K562 (cell line): ENCODE measurements around the gene ASPHD2. TPM values are rescaled to one million over a fixed set of nuclear protein-coding genes. Genes with fewer than 3 reads are reported as not detected.

Experiments
- BRCA1 ChIP-seq, 2 experiments: fragments of 450-650 bp in 1 of 2; sonication (generic) in 1 of 2; formaldehyde crosslinking in 1 of 2; IDR thresholded peaks; 2 replicates each; pipeline versions ENCODE4 v1.5.0 to v1.6.1; 2017 to 2020; ENCODE audit warnings: mild to moderate bottlenecking in 1 of 2, missing genetic modification reagents in 1 of 2
- CREB1 ChIP-seq, 2 experiments: sonication (generic) in 1 of 2; formaldehyde crosslinking in 1 of 2; IDR thresholded peaks; 2 replicates each; pipeline versions ENCODE4 v1.6.1 to v1.8.0; 2012 to 2022; ENCODE audit warnings: inconsistent platforms in 1 of 2, mild to moderate bottlenecking in 1 of 2, missing genetic modification reagents in 1 of 2, moderate library complexity in 1 of 2
- HSF4 ChIP-seq: fragments of 250-450 bp; sonication (Bioruptor Pico); IDR thresholded peaks from 2 replicates; pipeline ENCODE4 v2.1.2; 2022; ENCODE audit warnings: mild to moderate bottlenecking, moderate library complexity, borderline replicate concordance
- KAT7 ChIP-seq: sonication (generic); formaldehyde crosslinking; IDR thresholded peaks from 2 replicates; pipeline ENCODE4 v1.8.0; 2022; ENCODE audit warnings: missing genetic modification reagents, mild to moderate bottlenecking, borderline replicate concordance
- KDM2B ChIP-seq: fragments of 250-450 bp; sonication (Bioruptor Pico); IDR thresholded peaks from 2 replicates; pipeline ENCODE4 v1.8.0; 2021; ENCODE audit warnings: mild to moderate bottlenecking, moderate library complexity
- LCOR ChIP-seq: sonication (generic); formaldehyde crosslinking; IDR thresholded peaks from 2 replicates; pipeline ENCODE4 v1.8.0; 2022; ENCODE audit warnings: mild to moderate bottlenecking, missing genetic modification reagents
- RB1 ChIP-seq: fragments of 450-650 bp; IDR thresholded peaks from 2 replicates; pipeline ENCODE4 v1.6.1; 2017; ENCODE audit warnings: low read depth, mild to moderate bottlenecking
- RUNX1 ChIP-seq: sonication (generic); IDR thresholded peaks from 2 replicates; pipeline ENCODE4 v1.6.1; 2016; ENCODE audit warnings: antibody characterized with exemption, low read depth
- SMARCC2 ChIP-seq: fragments of 450-650 bp; IDR thresholded peaks from 2 replicates; pipeline ENCODE4 v1.6.1; 2017; ENCODE audit warnings: antibody characterized with exemption, moderate library complexity, mild to moderate bottlenecking, low read depth
- ZNF197 ChIP-seq: fragments of 200-800 bp; sonication (Bioruptor generic); IDR thresholded peaks from 2 replicates; pipeline ENCODE4 v1.6.1; 2016; ENCODE audit warnings: low read depth, missing genetic modification characterization, missing compliant biosample characterization
- polyA plus RNA-seq, 8 experiments: library from polyadenylated mRNA; depleted of rRNA in 4 of 8; stranded (reverse) in 5 of 8; unstranded in 3 of 8; fragments of >200 nt; fragmentation: Nextera tagmentation in 2 of 8; fragmentation: Illumina TruSeq in 1 of 8; extraction: Ambion mirVana in 2 of 8; extraction: Trizol in 1 of 8; gene quantifications; 2 replicates each; pipeline versions ENCODE4 v1.2.1 to v1.2.3, GENCODE V29; 2011 to 2014; ENCODE audit warnings: inconsistent platforms in 1 of 8, missing spikeins in 1 of 8
- total RNA-seq, 7 experiments: library from RNA; depleted of rRNA in 6 of 7; stranded (reverse); fragments of >200 nt in 6 of 7; fragmentation: Illumina TruSeq in 2 of 7; extraction: Trizol in 2 of 7; gene quantifications; 2 replicates each; pipeline versions ENCODE4 v1.2.1 to v1.2.3, GENCODE V29; 2011 to 2021; ENCODE audit warnings: low replicate concordance in 1 of 7
- TF ChIP-seq, protein P1 (sequence below): sonication (generic); formaldehyde crosslinking; IDR thresholded peaks from 2 replicates; pipeline ENCODE4 v1.8.0; 2022; ENCODE audit warnings: mild to moderate bottlenecking, missing genetic modification reagents
- TF ChIP-seq, protein P2 (sequence below): fragments of 450-650 bp; IDR thresholded peaks from 2 replicates; pipeline ENCODE4 v1.6.1; 2016; ENCODE audit warnings: missing biosample characterization, missing genetic modification characterization
- TF ChIP-seq, protein P3 (sequence below), 2 experiments: fragments of 150-350 bp in 1 of 2; IDR thresholded peaks; 2 replicates each; pipeline ENCODE4 v1.6.1; 2012 to 2016; ENCODE audit warnings: low read depth in 2 of 2, low read length in 2 of 2, mild to moderate bottlenecking in 1 of 2, moderate library complexity in 1 of 2

The ASPHD2 gene
- total and polyA plus RNA-seq, 9 of the 15 experiments (the other 6 are each of a cell fraction or from before 2014, with no cell fraction given), result 0.18 to 0.64 (median 0.36) TPM

DNA sequence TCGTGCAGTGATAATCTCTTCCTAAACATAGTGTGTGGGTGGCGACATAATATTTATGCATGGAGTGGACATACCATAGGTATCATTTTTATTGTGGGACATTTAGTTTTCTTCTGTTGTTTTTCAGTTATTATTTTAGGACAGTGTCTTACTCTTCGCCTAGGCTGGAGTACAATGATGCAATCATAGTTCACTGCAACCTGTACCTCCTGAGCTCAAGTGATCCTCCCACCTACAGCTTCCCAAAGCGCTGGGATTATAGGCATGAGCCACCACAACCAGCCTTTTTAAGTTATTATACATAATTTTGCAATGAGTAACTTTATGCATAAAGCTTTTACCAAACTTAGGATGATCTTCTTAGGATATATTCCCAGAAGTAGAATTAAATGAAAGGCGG, 57.3 kb downstream of the ASPHD2 start (continued):
- TF ChIP-seq CREB1 (IDR thresholded peaks at IDR 0.05), result no peak
- no peak for TF ChIP-seq CREB1 (CRISPR knock-in tag; IDR thresholded peaks at IDR 0.05)
- TF ChIP-seq, protein P1, sequence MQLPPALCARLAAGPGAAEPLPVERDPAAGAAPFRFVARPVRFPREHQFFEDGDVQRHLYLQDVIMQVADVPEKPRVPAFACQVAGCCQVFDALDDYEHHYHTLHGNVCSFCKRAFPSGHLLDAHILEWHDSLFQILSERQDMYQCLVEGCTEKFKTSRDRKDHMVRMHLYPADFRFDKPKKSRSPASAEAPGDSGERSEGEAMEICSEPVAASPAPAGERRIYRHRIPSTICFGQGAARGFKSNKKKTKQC, result no peak
- TF ChIP-seq HSF4, result no peak
- no peak for TF ChIP-seq KAT7 (CRISPR knock-in tag)
- TF ChIP-seq ZNF197 (CRISPR knock-in tag), result no peak
- TF ChIP-seq LCOR (CRISPR knock-in tag), result no peak
- no peak for TF ChIP-seq KDM2B
- no peak for TF ChIP-seq SMARCC2
- TF ChIP-seq, protein P2, sequence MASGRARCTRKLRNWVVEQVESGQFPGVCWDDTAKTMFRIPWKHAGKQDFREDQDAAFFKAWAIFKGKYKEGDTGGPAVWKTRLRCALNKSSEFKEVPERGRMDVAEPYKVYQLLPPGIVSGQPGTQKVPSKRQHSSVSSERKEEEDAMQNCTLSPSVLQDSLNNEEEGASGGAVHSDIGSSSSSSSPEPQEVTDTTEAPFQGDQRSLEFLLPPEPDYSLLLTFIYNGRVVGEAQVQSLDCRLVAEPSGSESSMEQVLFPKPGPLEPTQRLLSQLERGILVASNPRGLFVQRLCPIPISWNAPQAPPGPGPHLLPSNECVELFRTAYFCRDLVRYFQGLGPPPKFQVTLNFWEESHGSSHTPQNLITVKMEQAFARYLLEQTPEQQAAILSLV (tag), result 0 out of 2 replicates have a peak, but pooled peaks have one; percentile 20
- TF ChIP-seq, protein P3, sequence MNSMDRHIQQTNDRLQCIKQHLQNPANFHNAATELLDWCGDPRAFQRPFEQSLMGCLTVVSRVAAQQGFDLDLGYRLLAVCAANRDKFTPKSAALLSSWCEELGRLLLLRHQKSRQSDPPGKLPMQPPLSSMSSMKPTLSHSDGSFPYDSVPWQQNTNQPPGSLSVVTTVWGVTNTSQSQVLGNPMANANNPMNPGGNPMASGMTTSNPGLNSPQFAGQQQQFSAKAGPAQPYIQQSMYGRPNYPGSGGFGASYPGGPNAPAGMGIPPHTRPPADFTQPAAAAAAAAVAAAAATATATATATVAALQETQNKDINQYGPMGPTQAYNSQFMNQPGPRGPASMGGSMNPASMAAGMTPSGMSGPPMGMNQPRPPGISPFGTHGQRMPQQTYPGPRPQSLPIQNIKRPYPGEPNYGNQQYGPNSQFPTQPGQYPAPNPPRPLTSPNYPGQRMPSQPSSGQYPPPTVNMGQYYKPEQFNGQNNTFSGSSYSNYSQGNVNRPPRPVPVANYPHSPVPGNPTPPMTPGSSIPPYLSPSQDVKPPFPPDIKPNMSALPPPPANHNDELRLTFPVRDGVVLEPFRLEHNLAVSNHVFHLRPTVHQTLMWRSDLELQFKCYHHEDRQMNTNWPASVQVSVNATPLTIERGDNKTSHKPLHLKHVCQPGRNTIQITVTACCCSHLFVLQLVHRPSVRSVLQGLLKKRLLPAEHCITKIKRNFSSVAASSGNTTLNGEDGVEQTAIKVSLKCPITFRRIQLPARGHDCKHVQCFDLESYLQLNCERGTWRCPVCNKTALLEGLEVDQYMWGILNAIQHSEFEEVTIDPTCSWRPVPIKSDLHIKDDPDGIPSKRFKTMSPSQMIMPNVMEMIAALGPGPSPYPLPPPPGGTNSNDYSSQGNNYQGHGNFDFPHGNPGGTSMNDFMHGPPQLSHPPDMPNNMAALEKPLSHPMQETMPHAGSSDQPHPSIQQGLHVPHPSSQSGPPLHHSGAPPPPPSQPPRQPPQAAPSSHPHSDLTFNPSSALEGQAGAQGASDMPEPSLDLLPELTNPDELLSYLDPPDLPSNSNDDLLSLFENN (IDR thresholded peaks at IDR 0.05; ENCODE audit: low read depth in 2 of 2, low read length in 2 of 2), result no peak
- no peak for TF ChIP-seq RB1
- no peak for TF ChIP-seq RUNX1
- TF ChIP-seq BRCA1 (IDR thresholded peaks at IDR 0.05), result no peak
- no peak for TF ChIP-seq BRCA1 (CRISPR knock-in tag; IDR thresholded peaks at IDR 0.05)
